ENCODE measurements around the gene MYH15.

GRCh38 chr3:108461661-108462111, 48.7 kb downstream of the MYH15 start:
- TF ChIP-seq, protein P1, sequence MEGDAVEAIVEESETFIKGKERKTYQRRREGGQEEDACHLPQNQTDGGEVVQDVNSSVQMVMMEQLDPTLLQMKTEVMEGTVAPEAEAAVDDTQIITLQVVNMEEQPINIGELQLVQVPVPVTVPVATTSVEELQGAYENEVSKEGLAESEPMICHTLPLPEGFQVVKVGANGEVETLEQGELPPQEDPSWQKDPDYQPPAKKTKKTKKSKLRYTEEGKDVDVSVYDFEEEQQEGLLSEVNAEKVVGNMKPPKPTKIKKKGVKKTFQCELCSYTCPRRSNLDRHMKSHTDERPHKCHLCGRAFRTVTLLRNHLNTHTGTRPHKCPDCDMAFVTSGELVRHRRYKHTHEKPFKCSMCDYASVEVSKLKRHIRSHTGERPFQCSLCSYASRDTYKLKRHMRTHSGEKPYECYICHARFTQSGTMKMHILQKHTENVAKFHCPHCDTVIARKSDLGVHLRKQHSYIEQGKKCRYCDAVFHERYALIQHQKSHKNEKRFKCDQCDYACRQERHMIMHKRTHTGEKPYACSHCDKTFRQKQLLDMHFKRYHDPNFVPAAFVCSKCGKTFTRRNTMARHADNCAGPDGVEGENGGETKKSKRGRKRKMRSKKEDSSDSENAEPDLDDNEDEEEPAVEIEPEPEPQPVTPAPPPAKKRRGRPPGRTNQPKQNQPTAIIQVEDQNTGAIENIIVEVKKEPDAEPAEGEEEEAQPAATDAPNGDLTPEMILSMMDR (IDR thresholded peaks at IDR 0.05), result no peak
- TF ChIP-seq POLR2A (IDR thresholded peaks at IDR 0.05), result no peak

Measured in adrenal gland (tissue), 5 donors.